Esophagus mucosa (tissue), 1 donor: ENCODE results near the gene L3MBTL3. TPM values are rescaled to one million over a fixed set of nuclear protein-coding genes. Genes with fewer than 3 reads are reported as not detected.
A peak's percentile ranks its signal among the peaks of the same experiment; 100 is the strongest.
"Not testable (repeated sequence)": the region's sequence is repeated elsewhere in the genome, so short reads cannot be mapped to it uniquely, and the experiment has no call there.

ENCODE experiments used
- ATAC-seq: fragments of 200-7000 bp; cut with Tn5 transposase; one replicate; pipeline ENCODE4 v1.9.1; 2020
- total RNA-seq: library from RNA; stranded (reverse); gene quantifications from one replicate; pipeline ENCODE4 v1.2.4, GENCODE V29; 2023
- donor health status: DM: yes; HTN: yes; CAD: no.

Gene L3MBTL3
- total RNA-seq, 1 donor from 2014 or later: 2.5 TPM

DNA sequence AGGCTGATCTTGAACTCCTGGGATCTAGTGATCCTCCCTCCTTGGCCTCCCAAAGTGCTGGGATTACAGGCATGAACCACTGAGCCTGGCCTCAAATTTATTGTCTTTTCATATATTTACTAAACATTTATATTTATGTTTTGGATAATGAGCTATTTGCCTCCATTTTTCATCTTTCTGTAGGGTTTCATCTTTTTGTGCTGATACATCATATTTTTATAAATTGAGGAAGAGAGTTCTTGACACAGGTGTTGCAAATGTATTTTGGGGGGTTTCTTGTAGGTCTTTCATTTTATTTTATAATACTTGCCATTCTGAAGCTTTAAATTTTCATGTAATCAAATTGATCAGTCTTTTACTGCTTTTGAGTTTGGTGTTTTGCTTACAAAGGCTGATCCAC, 72.4 kb downstream of the L3MBTL3 start:
- ATAC-seq: no peak

DNA sequence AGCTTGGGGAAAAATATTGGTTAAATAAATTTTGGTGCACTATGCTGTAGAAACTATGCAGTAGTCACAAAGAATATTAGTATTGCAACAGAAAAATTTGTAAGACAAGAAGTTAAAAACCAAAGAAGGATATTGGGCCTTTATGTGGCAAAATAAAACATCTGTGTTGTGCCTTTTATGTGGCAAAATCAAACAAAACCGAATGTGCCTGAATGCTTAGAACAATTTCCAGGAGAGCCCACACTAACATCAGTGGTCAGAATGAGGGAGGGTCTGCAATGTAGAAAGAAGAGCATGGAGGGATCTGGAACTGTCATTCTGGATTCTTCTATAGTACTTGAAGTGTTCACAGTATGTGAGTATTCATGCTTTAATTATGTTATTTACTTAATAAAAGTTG, 75.2 kb downstream of the L3MBTL3 start:
- ATAC-seq: no peak

DNA sequence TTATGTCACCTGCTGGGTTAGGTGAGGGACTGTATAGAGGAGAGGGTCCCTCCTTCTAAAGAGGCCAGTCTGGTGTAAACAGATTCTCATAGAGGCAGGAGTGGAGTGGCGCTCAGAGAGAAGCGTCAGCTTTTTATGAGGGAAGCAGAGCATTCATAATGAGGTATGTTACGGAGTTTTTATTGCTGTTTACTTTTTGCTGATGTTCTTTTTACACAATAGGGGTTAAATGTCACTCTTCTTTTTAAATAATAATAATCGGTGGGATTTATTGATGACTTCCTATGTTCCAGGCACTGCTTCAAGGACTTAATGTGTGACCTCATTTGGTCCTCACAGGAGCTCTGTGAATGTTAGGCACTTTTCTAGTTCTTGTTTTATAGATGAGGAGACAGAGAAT, 79.9 kb downstream of the L3MBTL3 start:
- ATAC-seq: no peak

DNA sequence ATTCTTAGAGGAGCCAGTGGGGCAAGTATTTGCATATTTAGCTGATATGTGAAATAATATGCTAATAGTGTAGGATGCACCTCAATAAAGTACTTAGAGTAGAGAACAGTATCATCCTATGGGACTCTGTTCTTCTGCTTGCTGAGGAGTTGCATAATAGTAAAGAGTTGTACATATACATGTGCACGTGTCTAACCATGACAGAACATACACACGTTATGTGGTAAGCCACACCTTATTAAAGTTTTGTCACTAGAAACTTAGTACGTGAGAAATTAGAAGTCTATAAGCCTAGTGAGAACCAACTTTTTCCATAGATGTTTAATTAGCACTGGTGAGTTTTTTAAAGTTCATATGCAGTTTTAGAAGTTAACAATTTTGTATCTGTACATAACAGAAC, 80.7 kb downstream of the L3MBTL3 start:
- ATAC-seq: no peak

DNA sequence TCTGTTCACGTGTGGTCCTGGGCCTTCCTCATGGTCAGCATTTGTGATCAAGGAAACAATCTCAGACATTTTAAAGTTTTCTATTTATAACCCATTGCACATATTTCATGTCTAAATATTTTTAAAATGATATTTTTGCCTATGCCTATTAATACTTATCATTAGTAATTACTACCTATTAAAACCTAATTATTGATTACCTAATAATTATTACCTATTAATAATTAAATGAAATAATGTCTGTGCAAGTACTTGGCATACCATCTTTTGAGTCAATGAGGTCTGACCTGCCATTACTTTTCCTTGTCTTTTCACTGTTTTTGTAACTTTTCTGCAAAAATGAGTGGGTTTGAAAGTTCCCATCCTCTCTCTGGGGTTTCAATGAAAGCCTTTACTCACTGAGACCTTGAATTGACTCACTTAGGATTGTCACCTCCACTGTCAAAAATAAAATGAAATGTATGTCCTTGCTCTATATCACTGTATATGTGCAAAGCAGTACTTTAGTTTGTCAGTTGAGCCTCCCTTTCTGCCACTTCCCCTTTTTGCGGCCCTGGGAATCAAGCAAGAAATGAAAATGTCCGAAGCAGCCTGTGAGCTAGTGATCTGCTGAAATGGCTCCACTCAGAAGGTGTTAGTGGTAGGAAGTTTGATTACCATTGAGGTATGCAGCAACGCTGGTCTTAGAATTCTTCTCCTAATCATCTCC, 87.8 kb downstream of the L3MBTL3 start:
- ATAC-seq: no peak

DNA sequence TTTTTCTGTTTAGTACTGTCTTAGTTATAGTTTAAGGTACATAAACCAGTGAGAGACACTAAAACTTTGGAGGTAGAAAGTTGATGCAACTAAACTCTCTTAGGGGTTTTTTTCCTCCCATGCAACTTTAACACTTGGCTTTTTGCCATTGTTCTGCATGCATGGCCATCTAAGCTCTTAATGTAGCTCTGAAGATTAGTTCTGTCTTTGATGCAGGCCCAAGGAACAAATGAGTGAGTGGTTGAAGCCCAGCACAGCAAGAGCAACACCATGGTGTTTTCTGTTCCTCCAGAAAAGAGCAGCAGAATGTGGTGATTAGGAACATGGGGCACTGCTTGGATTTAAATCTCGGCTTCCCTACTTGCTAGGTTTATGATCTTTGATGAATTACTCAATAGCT, 89.3 kb downstream of the L3MBTL3 start:
- no peak for ATAC-seq

DNA sequence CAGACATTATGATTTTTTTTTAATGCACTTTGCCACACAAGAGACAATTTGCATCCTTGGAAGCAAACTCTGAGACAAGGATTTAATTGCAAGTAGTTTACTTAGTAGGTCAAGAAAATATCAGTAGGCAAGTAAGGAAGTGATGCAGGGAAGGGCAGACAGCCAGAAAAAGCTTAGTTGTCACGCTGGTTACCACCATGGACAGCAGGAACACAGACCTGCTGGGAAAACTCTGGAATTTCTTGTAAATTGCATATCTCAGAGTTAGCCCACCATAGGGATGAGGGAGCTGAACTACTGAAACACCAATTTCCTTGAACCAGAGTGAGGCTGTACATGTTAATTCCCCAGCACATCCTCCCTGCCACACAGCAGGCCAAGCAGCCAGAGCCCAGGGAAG, 92.7 kb downstream of the L3MBTL3 start:
- ATAC-seq: no peak

DNA sequence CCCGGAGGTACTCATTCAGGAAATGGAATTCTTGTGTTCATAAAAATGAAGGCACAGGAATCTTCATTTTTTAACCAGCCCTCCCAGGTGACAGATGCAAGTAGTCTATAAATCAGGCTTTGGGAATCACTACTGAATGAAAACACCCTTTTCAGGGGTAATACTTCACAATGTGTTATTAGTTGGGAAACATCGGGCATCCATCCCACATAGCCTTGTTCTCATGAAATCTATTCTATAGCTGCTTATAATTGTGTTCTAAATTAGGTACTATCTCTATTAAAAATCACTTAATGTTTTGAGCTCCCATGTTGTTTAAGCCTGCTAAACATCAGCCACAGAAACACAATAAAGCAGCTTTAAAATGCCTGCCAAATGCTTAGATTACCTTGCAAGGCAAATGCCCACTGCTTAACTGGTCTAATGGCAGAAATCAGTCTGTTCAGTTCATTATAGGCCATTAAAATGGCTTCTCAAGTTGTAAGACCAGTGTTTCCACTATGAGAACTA, 94.9 kb downstream of the L3MBTL3 start:
- ATAC-seq: no peak

DNA sequence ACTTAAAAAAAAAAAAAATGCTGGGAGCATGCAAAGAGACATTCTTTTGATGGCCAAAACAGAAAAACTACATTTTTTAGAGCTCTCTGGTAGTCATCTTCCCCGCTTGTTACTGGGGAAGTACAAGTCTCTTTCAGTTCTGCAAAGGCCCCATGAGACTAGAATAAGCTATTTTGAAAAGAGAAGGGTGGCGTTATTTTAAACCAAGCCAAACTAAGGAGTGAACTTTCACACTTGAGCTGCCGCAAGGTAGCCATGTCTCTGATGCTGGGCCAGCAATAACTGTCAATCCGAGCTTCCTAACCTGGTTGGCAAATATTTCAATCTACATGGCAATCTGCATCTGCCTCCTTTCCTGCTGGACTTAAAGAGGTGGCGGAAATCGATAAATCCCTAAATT, 96.7 kb downstream of the L3MBTL3 start:
- ATAC-seq: no peak

DNA sequence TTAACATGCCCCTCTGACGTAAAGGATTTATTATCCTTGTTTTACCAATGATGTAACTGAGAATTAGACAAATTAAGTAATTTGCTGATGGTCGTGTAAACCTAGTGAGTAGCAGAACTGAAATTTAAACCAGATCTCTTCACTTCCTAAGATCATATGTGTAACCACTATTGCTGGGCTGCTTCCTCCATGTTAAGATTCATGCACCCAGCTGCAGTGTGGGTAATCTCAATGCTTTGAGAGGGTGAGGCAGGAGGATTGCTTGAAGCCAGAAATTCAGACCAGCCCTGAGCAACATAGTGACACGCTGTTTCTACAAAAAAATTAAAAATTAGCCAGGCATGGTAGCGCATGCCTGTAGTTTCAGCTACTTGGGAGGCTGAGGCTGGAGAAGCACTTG, 97.9 kb downstream of the L3MBTL3 start:
- ATAC-seq: no peak

DNA sequence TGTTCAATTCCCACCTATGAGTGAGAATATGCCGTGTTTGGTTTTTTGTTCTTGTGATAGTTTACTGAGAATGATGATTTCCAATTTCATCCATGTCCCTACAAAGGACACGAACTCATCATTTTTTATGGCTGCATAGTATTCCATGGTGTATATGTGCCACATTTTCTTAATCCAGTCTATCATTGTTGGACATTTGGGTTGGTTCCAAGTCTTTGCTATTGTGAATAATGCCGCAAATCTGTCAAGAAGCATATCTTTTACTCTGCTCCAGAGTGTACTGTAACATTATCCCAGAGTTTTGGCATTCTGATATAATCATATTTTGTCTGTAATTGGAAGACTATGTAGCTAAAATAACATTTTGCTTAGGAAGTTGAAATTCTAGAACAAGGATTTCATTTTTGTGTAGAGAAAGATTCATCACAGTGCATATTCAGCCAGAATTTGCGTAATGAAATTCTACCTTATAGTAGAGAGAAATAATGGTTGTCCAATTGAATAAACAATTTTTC, 98.9 kb downstream of the L3MBTL3 start:
- not testable (repeated sequence) for ATAC-seq

DNA sequence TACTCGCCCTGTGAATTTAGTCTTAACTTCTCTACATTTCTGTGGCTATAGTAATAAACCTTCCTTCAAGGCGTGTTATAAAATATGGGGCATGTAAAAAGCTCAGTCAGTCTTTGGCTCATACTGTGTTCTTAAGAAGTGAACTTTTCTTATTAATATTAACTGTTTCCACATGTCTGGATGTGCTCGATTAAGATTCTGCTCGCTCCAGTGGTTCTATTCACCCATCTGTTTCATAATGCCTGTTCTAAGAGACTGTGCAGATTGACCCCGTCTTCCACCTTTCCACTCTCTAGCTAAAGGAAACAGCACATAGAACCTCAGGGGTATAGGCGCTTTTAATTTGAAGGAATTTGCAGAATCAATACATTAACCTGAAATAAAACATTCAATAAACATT, 99.9 kb downstream of the L3MBTL3 start:
- ATAC-seq: no peak

DNA sequence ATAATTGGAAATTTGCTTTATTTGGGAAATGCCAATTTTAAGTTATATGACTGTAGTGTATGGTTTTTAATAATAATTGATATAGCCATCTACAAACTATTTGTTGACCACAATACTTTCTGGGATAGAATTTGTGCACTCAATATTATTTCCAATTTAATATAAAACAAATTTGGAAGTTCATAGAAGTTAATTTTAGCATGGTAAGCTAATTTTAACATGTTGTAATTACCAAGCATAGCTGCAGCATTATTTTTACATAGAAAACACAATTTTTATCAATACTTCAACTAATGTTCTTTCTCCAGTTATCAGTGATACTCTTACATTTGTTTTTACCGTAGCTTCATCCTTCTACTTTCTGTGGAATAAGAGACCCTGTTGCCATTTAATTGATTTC, 100.8 kb downstream of the L3MBTL3 start:
- no peak for ATAC-seq

DNA sequence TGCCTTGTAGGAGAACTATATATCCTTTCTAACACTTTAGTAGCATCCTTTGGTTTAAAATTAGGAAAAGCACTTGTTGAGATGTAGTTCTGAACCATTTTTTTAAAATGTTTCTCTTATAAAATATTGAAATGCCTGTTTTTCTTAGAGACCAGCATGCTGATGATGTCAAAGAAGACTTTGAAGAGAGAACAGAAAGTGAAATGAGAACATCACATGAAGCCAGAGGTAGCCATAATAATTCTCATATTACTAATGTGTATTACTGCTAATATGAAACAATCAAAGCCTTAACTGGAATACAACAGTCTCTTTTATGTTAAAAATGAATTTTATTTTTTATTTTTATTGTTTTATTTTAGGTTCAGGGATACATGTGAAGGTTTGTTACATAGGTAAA, 102.3 kb downstream of the L3MBTL3 start:
- ATAC-seq: no peak

DNA sequence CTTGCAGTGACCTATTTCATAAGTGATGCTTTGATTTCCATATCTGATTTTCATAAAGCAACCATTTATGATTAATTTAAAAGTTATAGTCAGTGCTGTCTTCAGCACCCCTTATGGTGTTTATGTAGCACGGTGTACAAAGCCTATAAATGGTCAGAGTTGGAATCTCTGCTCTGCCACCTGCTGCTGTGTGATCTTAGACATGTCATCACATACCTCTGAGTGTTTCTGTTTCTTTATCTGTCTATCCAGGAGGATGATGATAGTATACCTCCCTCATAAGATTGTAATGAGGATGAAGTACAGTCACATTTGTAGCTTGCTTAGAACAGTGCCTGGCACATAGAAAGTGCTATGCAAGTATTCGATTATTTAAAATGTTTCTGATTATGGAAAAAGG, 103.9 kb downstream of the L3MBTL3 start:
- ATAC-seq: no peak

DNA sequence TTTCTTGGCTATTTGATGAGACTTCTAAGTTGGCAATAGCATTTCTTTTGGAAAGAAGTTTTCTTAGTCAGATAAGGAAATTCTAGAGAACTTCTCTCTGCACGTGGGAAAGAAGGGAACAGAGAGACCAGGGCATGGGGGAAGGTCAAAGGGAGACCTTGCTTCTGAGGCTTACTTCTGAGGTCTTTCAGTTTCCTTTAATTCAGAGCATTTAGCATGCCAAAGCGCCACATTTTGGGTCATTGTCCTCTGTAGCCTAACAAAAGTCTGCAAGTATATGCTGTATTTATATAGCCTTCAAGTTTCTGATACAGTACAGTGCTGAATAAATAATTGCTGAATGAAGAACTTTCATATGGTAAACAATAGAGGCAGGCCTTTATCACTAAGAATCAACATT, 108.8 kb downstream of the L3MBTL3 start:
- no peak for ATAC-seq

DNA sequence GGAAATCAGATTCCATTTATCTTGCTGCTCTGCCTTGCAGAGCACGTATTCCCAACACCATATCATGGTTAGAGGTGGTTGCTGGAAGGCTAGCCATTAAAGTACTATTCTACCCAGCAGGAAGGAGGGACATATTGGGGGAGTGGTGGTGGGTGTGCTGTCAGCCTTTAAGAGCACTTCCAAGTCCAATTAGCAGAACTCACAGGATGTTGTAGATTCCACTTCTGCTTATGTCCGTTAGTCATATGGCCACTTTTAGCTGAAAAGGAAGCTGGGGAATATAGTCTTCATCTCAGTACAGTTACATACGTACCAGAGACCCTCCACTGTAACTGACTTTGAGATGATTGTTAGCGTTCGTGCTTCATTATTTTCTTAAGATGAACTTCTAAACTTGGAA, 109.9 kb downstream of the L3MBTL3 start:
- no peak for ATAC-seq

DNA sequence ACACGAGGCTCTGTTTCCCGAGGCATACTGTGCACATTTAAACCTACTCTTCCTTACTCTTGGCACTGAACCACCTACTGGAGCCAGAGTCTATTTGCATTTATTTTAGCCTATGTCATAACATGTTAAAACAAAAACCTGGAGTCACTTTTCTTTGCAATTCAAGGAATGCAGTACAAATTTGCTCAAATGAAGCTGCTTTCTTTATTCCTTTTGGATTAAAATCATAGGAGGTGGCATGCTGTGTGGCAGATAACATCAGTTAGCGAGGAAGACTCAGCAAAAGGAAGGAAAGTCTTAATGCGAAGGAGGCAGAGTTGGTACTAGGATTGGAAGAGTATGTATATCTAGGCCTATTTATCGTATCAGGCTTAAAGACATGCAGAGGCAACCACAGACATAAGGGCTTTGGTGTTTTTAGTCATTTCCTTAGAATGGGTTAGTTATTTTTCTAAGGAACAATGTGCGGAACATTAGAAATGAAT, 111.4 kb downstream of the L3MBTL3 start:
- no peak for ATAC-seq

DNA sequence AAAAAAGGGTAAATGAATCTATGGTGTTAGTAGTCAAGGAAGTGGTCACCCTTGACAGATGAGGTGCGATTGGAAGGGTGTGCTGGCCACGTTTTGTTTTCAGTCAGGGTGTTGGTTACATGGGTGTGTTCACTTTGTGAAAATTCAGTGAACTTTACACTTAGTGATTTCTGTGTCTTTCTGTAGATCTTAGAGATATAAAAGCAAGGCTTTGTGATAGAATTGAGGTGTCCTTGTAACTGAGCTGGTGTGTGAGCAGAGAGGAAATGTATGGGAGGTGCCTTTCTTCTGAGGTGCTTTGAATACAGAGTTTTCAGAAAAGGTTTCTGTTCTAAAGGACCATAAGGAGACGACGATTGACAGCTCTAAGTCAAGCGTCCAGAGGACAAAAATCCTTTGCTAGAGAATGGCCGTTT, 113.9 kb downstream of the L3MBTL3 start:
- ATAC-seq: peak; percentile 15

DNA sequence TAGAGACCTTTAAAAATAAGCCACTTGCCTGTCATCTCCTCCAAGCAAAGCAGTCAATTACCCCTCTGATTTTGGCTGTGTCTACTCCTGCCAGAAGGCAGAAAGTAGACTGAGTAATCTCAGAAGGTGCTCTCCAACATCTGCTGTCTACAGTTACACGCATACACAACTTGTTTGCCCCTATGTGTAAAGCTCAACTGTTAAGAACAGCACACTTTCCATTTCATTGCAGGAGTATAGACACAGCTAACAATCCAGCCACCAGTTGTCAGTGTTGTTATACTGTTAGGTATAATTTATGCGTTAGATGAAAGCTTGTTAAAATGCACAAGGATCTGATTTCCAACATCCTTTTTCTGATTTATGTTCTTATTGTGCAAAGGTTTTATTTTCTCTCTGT, 116.2 kb downstream of the L3MBTL3 start:
- no peak for ATAC-seq

DNA sequence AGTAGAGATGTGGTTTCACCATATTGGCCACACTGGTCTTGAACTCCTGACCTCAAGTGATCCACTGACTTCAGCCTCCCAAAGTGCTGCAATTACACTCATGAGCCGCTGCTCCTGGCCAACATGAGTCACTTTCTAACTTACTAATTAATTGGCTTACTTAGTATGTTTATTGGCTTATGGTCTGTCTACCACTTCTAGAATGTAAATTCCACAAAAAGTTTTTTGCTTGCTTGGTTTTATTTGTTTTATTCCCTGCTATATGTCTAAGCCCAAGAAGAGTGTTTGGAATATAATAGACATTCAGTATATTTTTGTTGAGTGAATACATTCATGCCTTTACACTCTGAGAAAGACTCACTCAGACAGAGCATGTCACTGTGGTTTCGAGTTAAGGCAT, 118.4 kb downstream of the L3MBTL3 start:
- no peak for ATAC-seq

DNA sequence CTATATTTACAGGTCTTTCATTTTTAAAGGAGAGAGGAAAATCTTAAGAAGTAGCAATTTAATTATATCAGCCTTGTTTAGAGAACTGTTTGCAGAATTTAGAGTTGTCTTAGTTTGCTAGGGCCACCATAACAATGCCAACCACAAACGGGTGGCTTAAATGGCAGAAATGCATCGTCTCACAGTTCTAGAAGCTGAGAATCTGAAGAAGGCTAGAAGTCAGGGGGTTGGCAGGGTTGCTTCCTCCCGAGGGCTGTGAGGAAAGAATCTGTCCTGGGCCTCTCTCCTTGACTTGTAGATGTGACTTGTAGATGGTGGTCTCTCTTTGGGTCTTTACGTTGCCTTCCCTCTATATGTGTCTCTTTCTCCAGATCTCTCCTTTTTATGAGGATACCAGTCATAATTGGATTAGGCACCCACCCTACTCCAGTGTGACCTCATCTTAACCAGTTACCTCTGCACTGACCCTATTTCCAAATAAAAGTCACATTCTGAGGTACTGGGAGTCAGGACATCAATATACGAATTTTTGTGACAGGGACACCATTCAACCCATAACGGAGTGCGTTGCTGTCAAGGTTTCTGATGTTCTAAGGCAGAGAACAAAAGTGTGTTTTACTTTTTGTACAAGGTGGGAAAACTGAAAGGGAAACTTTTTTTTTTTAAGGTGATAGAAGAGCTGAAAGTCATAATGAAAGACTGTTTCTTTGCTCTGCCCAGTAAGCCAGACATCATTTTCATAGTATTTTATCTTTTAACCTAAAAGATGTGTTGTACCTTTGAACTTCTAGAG, 119.9 kb downstream of the L3MBTL3 start:
- no peak for ATAC-seq

DNA sequence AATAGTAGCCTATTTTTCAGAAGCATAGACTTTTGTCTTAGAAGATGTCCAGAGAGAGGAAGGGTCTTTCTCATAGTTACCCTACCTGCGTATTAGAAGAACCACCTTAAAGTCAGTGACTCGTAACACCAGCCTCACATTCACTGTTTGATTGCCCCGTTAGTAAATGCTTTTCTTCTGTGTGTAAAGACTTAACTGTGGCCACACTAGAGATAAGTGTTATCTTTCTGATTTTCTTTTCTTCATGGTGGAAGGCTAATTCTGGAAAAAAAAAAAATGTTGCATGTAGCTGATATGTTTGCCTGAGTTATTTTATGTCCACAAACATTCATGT, 120.5 kb downstream of the L3MBTL3 start:
- no peak for ATAC-seq

DNA sequence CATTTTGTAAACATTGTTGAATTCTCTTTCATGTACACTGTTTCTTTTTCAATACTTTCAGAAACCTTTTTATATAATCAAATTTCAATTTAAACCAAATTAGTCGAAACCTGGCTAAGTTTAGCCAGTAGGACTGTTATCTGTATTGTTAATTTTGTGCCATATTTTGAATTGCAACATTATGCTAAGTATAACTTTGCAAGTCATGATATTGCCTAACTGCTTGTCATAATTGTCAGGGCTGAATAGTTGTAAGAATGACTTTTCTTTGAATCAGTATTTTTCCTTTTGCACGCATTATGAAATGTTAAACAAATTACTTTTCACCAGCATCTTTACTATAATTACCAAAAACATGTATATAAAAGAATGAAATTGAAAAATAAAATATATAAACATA, 121.7 kb downstream of the L3MBTL3 start:
- ATAC-seq: no peak
